Measurements from ENCODE around the gene PSTPIP2.

- TF ChIP-seq, protein P1, sequence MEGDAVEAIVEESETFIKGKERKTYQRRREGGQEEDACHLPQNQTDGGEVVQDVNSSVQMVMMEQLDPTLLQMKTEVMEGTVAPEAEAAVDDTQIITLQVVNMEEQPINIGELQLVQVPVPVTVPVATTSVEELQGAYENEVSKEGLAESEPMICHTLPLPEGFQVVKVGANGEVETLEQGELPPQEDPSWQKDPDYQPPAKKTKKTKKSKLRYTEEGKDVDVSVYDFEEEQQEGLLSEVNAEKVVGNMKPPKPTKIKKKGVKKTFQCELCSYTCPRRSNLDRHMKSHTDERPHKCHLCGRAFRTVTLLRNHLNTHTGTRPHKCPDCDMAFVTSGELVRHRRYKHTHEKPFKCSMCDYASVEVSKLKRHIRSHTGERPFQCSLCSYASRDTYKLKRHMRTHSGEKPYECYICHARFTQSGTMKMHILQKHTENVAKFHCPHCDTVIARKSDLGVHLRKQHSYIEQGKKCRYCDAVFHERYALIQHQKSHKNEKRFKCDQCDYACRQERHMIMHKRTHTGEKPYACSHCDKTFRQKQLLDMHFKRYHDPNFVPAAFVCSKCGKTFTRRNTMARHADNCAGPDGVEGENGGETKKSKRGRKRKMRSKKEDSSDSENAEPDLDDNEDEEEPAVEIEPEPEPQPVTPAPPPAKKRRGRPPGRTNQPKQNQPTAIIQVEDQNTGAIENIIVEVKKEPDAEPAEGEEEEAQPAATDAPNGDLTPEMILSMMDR (IDR thresholded peaks at IDR 0.05; ENCODE audit: poor library complexity) = no peak
- TF ChIP-seq EZH2phosphoT487 (IDR thresholded peaks at IDR 0.05; ENCODE audit: low read depth, severe bottlenecking, unreplicated experiment) = no peak
- TF ChIP-seq EZH2 (IDR thresholded peaks at IDR 0.05; ENCODE audit: borderline replicate concordance) = no peak
Measured at GRCh38 chr18:45967007-45967706, 104.9 kb downstream of the PSTPIP2 start, which contains the start of gene EPG5.

Data from hepatocyte (in vitro differentiated cells).